NB4 (cell line): ENCODE data around the gene GSG1L2.

Experiments
- MAX ChIP-seq: IDR thresholded peaks from 2 replicates; pipeline ENCODE4 v1.6.1; 2011; ENCODE audit warnings: low read depth, low read length
- MYC ChIP-seq: IDR thresholded peaks from 2 replicates; pipeline ENCODE4 v1.6.1; 2011; ENCODE audit warnings: low read depth, low read length
- POLR2A ChIP-seq: IDR thresholded peaks from 2 replicates; pipeline ENCODE4 v1.6.1; 2011; ENCODE audit warnings: mild to moderate bottlenecking; ENCODE audit not compliant: insufficient read length; ENCODE audit errors: extremely low read depth
- TF ChIP-seq, protein P1 (sequence below): IDR thresholded peaks from one replicate; pipeline ENCODE4 v1.5.1; 2012; ENCODE audit warnings: low read depth, low read length

- TF ChIP-seq, protein P1, sequence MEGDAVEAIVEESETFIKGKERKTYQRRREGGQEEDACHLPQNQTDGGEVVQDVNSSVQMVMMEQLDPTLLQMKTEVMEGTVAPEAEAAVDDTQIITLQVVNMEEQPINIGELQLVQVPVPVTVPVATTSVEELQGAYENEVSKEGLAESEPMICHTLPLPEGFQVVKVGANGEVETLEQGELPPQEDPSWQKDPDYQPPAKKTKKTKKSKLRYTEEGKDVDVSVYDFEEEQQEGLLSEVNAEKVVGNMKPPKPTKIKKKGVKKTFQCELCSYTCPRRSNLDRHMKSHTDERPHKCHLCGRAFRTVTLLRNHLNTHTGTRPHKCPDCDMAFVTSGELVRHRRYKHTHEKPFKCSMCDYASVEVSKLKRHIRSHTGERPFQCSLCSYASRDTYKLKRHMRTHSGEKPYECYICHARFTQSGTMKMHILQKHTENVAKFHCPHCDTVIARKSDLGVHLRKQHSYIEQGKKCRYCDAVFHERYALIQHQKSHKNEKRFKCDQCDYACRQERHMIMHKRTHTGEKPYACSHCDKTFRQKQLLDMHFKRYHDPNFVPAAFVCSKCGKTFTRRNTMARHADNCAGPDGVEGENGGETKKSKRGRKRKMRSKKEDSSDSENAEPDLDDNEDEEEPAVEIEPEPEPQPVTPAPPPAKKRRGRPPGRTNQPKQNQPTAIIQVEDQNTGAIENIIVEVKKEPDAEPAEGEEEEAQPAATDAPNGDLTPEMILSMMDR, result no peak
- no peak for TF ChIP-seq POLR2A
- no peak for TF ChIP-seq MAX
- TF ChIP-seq MYC, result no peak
Measured at GRCh38 chr17:9814337-9814945, 7.4 kb downstream of the GSG1L2 start.
